Esophagus squamous epithelium (tissue), 5 donors: ENCODE results near the gene KIF2A. TPM values are rescaled to one million over a fixed set of nuclear protein-coding genes. Genes with fewer than 3 reads are reported as not detected.

Experiments used
- DNase-seq: peaks from one replicate; lab custom pipeline; 2025; lab: John Stamatoyannopoulos, UW
- H3K27ac ChIP-seq, 4 donors: fragments of 200-600 bp; sonication (generic); one replicate each; pipeline ENCODE4 v1.5.1; 2016 to 2019; ENCODE audit warnings: mild to moderate bottlenecking in 1 of 4
- H3K27me3 ChIP-seq, 4 donors: fragments of 200-600 bp; sonication (generic); 1 replicate in 3 of 4; 2 replicates in 1 of 4; pipeline versions ENCODE4 v1.5.1 to v1.6.0; 2017 to 2021; ENCODE audit warnings: antibody characterized with exemption in 1 of 4
- H3K36me3 ChIP-seq, 3 donors: fragments of 200-600 bp; sonication (generic); one replicate each; pipeline ENCODE4 v1.5.1; 2016 to 2019
- H3K4me1 ChIP-seq, 3 donors: fragments of 200-600 bp; sonication (generic); one replicate each; pipeline ENCODE4 v1.5.1; 2017 to 2019
- H3K4me3 ChIP-seq, 4 donors: fragments of 200-600 bp; sonication (generic); 1 replicate in 3 of 4; 2 replicates in 1 of 4; pipeline ENCODE4 v1.5.1; 2016 to 2019; ENCODE audit warnings: mild to moderate bottlenecking in 2 of 4, moderate library complexity in 1 of 4
- H3K9me3 ChIP-seq, 3 donors: fragments of 200-600 bp; sonication (generic); one replicate each; pipeline ENCODE4 v1.5.1; 2016 to 2019
- CTCF ChIP-seq, 6 experiments: fragments of 450-650 bp in 4 of 6; fragments of 200-600 bp in 2 of 6; sonication (generic) in 2 of 6; IDR thresholded peaks; one replicate each; pipeline ENCODE4 v1.5.1; 2016 to 2019; ENCODE audit warnings: antibody characterized with exemption in 6 of 6, mild to moderate bottlenecking in 4 of 6, moderate library complexity in 4 of 6
- POLR2A ChIP-seq, 4 donors: fragments of 450-650 bp; IDR thresholded peaks; one replicate each; pipeline ENCODE4 v1.6.1; 2017; ENCODE audit warnings: antibody characterized with exemption in 4 of 4, mild to moderate bottlenecking in 4 of 4, moderate library complexity in 3 of 4
- WGBS, 2 donors: methylation state at CpG; one replicate each; pipeline ENCODE4 v1.1.5; 2018; 5-methylcytosine and 5-hydroxymethylcytosine counted together
- intact Hi-C: fragments of 100-400 bp; cut with DNase I; formaldehyde crosslinking; loops from one replicate; pipeline ENCODE4 v1.15.0; 2022
- total RNA-seq, 4 donors: library from RNA; depleted of rRNA; stranded (reverse); fragments of >200 nt; gene quantifications; one replicate each; pipeline ENCODE4 v1.1.0, GENCODE V29; 2016
- donor health status: DM: yes; HTN: yes; CAD: no.

KIF2A gene
- total RNA-seq, 4 donors from 2014 or later = 14.0 to 43.1 (median 26.4) TPM

DNA sequence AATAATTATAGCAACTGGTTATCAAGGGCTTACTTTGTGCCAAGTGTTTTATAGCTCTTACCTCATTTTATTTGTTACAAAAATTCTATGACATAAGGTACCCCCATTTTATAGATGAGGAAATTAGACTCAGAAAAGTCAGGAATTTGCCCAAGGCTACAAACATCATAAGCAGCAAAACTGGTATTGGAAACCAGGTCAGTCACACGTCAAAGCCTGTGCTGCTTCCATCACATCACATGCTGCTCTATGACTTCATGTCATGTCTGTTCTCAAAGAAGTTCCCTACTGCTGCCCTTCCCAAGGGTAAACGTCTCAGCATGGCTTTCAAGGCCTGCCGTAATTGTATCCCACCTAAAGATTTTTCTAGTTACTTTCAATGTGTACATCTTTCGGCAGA is 6.9 kb upstream of the KIF2A start:
- Histone ChIP-seq H3K27ac (no peak overlapping the region), H3K36me3 (no peaks in the 10 kb centered on the region), H3K4me3 (no peak overlapping the region), H3K27me3 (no peaks in the 10 kb centered on the region), H3K9me3 (no peaks in the 10 kb centered on the region), H3K4me1 (no peaks in the 10 kb centered on the region)
- 65 to 78% methylated on average over 4 of the region's 4 CpGs for WGBS, 2 donors
- DNase-seq = no peak
- intact Hi-C loops = no loop called here
- TF ChIP-seq POLR2A (IDR thresholded peaks at IDR 0.05) (no peak), CTCF (IDR thresholded peaks at IDR 0.05) (no peak)

DNA sequence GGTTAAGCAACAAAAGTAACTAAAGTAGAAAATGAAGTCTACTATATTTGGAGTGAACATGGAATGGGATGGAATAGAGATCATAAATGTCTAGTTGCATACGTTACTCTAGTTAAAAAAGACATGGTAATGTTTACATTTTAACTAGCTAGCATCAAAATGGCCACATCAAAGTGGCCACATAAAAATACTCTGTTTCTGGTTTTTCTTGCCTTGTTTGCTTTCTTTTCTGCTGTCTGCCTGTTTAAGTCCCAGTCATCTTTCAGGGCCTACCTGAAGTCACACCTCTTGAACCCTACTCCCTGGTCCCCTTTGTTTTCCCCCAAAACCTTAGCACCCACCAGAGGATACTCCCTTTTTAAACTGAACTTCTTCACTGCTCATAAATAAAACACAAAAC is 6.4 kb upstream of the KIF2A start:
- no peak overlapping the region for H3K4me3 ChIP-seq
- no peak overlapping the region for H3K27ac ChIP-seq
- no peaks in the 10 kb centered on the region for H3K27me3 ChIP-seq
- H3K9me3 ChIP-seq = no peaks in the 10 kb centered on the region
- 81 to 85% methylated on average over 1 of the region's 1 CpG for WGBS, 2 donors
- intact Hi-C loops = no loop called here
- no peaks in the 10 kb centered on the region for H3K36me3 ChIP-seq
- TF ChIP-seq POLR2A (IDR thresholded peaks at IDR 0.05) (no peak), CTCF (IDR thresholded peaks at IDR 0.05) (no peak)
- DNase-seq = no peak
- no peaks in the 10 kb centered on the region for H3K4me1 ChIP-seq

GRCh38 chr5:62305358-62305714 is 670 bp upstream of the KIF2A start:
- Histone ChIP-seq H3K4me3 (peak overlapping the region; percentile 64 to 99 (median 94)), H3K4me1 (peaks cover 4 to 26% (median 11%) of the 10 kb centered on the region in 3 donors), H3K9me3 (no peaks in the 10 kb centered on the region), H3K27me3 (no peaks in the 10 kb centered on the region), H3K27ac (peak overlapping the region; percentile 85 to 98 (median 96)), H3K36me3 (no peaks in the 10 kb centered on the region)
- intact Hi-C loops = no loop called here
- DNase-seq = no peak
- 42 to 50% methylated on average over 2 to 3 of the region's 4 CpGs for WGBS, 2 donors
- no peak for TF ChIP-seq POLR2A (IDR thresholded peaks at IDR 0.05)
- TF ChIP-seq CTCF (IDR thresholded peaks at IDR 0.05) = no peak

GRCh38 chr5:62306323-62306895 is 403 bp downstream of the KIF2A start:
- no peak for DNase-seq
- no peak for TF ChIP-seq CTCF (IDR thresholded peaks at IDR 0.05)
- no peak for TF ChIP-seq POLR2A (IDR thresholded peaks at IDR 0.05)
- Histone ChIP-seq H3K36me3 (no peaks in the 10 kb centered on the region), H3K9me3 (no peaks in the 10 kb centered on the region), H3K4me3 (peak overlapping the region; percentile 64 to 99 (median 94)), H3K27ac (peak overlapping the region; percentile 85 to 98 (median 96)), H3K4me1 (peaks cover 4 to 36% (median 11%) of the 10 kb centered on the region in 3 donors), H3K27me3 (no peaks in the 10 kb centered on the region)
- no CpG with 5 or more reads among the region's 67 CpGs for WGBS, 2 donors
- intact Hi-C loops = no loop called here

DNA sequence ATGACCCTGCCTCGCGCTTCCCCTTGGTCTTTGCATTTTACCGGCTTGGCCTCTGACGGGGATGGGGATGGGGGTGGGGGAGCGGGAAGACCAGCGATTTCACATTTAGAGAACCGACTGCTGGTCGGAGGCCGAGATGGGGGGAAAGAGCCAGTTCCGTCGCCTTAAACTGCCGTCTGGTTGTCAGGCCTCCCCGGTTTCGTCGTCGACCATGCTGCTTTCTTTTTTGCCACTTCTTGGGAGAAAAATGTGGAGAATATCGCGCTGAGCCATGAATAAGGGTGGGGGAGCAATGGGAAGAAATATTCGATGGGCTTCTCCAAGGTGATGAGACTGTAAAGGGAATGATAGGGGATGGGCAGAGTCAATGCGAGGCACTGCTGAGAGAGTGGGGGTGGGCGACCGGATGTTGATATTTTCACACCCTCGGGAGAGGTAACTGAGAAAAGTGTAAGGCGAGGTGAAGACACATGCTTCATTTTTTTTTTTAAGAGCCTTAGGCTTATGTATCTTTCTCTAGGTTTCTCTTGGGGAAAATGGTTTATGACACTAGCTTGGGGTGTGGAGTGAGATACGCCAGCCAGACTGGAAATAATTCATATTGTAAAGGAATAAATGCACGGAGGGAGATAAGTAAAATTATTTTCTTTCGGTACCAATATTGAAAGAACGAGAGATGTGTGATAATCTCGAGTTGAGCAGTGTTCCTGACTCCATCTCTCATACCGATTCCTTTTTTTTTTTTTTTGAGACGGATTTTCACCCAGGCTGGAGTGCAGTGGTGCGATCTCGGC is 1.1 kb downstream of the KIF2A start:
- Histone ChIP-seq H3K27me3 (no peaks in the 10 kb centered on the region), H3K9me3 (no peaks in the 10 kb centered on the region), H3K36me3 (no peaks in the 10 kb centered on the region), H3K4me1 (peaks cover 4 to 43% (median 13%) of the 10 kb centered on the region in 3 donors), H3K27ac (peak overlapping the region; percentile 85 to 98 (median 96)), H3K4me3 (peak overlapping the region; percentile 64 to 99 (median 94))
- WGBS, 2 donors = 0 to 2% methylated on average over 22 to 26 of the region's 33 CpGs
- intact Hi-C loops = no loop called here
- DNase-seq = no peak
- TF ChIP-seq CTCF (IDR thresholded peaks at IDR 0.05) = no peak
- no peak for TF ChIP-seq POLR2A (IDR thresholded peaks at IDR 0.05)
